ENCODE measurements around the gene EYS. TPM values are rescaled to one million over a fixed set of nuclear protein-coding genes. Genes with fewer than 3 reads are reported as not detected.

Gene EYS
- total and polyA plus RNA-seq, 2 of the 8 experiments (the other 6 are each of a cell fraction or from before 2014, with no cell fraction given), result 0.05 to 0.13 TPM

- no peak for TF ChIP-seq SIX5 (IDR thresholded peaks at IDR 0.05; ENCODE audit: low read depth, low read length)
- no peak for TF ChIP-seq CBX5 (IDR thresholded peaks at IDR 0.05; ENCODE audit: low read depth, low read length)
Observed at GRCh38 chr6:63816982-63817436, 1890.0 kb downstream of the EYS start (continued).

Measured in H1 (cell line).